NCI-H1694 treated with DMSO at 0.1 percent for 48 hours (cell line): ENCODE data around the gene VWA3A.
"Not testable (repeated sequence)": the region's sequence is repeated elsewhere in the genome, so short reads cannot be mapped to it uniquely, and the experiment has no call there.

ENCODE experiments used
- DNase-seq: peaks from one replicate; lab custom pipeline; 2025; lab: John Stamatoyannopoulos, UW

Gene VWA3A, protein sequence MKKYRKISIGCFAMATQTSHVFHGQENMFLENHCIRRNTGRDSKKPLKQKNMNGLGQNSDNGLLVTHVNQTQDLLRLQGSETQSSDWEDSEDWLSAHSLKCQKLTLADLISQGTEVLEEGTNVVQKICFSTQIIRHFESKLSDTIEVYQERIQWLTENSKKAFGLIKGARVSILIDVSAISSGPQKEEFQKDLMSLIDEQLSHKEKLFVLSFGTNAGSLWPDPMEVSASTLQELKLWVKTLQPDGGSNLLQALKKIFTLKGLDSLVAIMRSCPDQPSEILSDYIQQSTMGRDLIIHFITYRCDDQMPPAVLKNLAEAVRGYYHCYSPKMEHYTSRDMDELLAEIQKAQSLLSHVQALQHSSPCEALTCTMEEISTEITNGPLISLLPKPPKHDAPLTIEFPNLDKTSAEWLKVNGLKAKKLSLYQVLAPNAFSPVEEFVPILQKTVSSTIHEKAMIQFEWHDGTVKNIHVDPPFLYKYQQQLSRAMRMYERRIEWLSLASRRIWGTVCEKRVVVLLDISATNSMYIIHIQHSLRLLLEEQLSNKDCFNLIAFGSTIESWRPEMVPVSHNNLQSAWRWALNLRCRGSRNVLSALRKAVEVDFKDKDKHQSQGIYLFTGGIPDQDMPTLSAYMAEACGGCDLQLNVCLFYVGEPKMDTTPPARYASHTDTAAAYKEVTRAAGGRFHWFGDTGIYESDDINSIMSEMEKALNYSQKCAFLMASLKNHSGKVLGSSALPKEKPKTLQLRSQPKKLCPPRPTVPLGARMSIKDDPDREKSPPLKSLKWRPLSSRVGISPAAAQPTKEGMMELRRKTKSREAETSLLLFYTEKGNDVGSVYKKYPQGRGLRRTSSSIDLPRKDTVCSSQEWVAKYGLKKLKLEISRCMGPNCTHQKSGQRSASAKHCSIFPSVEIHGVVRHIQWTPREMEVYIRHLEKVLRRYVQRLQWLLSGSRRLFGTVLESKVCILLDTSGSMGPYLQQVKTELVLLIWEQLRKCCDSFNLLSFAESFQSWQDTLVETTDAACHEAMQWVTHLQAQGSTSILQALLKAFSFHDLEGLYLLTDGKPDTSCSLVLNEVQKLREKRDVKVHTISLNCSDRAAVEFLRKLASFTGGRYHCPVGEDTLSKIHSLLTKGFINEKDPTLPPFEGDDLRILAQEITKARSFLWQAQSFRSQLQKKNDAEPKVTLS

DNA sequence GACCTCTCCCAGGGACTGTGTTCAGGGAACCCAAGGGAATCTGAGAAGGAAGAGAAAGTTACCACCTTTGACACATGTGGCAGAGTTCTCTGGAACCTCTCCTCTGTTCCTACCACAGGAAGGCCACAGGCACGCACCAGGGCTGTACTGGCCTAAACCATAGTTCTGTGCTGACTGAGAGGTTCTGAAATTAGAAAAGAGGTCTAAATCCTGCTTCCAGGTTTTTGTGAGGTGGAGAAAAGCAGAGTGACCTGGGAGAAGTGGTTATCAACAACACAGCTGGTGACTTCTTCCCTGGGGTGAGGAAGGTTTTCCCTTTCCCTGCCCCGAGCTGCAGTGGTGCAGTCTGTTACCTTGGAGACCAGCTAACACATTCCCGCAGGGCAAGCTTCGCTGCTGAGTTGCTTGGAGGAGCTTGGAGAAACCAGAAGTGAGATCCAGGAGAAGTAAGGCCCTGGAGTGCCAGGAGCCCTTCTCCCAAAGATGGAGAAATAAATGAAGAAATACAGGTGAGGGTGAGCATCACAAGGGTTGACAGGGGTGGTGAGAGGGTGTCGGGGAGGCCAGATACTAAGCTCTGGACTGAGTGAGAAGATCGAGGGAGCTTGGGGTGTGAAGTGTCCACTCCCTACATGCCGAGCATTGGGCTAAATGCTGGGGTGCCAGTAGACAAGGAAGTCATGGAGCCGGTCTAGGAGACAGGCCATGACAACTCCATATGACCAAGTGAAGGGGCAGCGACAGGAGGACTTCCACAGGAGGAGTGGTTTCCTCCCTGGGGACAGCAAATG is at the start of gene VWA3A:
TSS of gene VWA3A (plus strand) at position 399 of the 791 bp plus-strand sequence. CDS start at position 496, 97 bp downstream.
- DNase-seq = no peak

DNA sequence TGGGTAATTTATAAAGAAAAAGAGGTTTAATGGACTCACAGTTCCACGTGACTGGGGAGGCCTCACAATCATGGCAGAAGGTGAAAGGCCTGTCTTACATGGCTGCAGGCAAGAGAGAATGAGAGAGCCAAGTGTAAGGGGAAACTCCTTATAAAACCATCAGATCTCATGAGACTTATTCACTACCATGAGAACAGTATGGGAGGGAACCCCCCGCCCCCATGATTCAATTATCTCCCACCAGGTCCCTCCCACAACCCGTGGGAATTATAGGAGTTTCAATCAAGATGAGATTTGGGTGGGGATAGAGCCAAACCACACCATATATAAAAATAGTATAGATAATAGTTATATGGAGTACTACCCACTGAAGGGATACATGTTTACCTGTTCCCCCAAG is 48.5 kb upstream of the VWA3A start:
- not testable (repeated sequence) for DNase-seq

DNA sequence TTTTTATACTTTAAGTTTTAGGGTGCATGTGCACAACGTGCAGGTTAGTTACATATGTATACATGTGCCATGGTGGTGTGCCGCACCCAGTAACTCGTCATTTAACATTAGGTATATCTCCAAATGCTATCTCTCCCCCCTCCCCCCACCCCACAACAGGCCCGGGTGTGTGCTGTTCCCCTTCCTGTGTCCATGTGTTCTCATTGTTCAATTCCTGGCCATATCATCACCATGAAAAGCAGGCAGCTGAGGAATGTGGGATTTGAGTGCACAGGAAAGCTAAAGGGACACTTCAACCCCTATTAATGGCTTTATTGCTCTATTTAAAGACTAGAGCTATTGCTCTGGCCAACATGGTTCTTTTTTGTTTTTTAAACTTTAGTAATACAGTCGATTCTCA is 46.5 kb upstream of the VWA3A start:
- DNase-seq = not testable (repeated sequence)

DNA sequence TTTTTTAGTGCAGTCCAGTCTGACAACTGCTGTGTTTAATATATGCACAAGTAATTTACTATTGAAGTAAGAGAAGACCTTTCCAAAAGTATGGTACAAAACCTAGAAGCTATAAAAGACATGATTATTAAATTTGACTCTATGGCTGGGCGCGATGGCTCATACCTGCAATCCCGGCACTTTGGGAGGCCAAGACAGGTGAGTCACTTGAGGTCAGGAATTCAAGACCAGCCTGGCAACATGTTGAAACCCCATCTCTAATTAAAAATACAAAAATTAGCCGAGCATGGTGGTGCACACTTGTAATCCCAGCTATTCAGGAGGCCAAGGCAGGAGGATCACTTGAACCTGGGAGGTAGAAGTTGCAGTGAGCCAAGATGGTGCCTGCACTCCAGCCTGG is 41.4 kb upstream of the VWA3A start:
- no peak for DNase-seq

DNA sequence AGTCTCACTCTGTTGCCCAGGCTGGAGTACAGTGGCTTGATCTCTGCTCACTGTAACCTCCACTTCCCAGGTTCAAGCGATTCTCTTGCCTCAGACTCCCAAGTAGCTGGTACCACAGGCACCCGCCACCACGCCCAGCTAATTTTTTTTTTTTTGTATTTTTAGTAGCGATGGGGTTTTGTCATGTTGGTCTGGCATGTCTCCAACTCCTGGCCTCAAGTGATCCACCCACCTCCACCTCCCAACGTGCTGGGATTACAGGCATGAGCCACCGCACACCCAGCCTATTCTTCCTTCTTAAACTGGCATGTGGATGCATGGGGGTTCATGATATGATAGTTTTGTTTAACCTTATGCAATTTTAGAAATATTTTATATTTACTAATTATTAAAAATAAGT is 39.4 kb upstream of the VWA3A start:
- DNase-seq = no peak

DNA sequence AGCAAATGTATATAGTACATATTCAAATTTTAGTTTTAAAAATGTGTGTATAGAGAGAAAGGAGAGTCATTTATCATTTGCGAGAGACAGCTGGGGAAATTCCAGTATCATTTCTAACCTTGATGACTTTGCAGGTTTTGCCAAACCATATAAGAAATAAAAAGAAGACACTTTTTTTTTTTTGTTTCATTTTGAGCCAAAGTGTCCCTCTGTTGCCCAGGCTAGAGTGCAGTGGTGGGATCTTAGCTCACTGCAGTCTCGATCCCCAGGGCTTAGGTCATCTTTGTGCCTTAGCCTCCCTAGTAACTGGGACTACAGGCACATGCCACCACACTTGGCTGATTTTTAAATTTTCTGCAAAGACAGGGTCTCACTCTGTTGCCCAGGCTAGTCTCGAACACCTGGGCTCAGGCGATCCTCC is 38.4 kb upstream of the VWA3A start:
- no peak for DNase-seq

DNA sequence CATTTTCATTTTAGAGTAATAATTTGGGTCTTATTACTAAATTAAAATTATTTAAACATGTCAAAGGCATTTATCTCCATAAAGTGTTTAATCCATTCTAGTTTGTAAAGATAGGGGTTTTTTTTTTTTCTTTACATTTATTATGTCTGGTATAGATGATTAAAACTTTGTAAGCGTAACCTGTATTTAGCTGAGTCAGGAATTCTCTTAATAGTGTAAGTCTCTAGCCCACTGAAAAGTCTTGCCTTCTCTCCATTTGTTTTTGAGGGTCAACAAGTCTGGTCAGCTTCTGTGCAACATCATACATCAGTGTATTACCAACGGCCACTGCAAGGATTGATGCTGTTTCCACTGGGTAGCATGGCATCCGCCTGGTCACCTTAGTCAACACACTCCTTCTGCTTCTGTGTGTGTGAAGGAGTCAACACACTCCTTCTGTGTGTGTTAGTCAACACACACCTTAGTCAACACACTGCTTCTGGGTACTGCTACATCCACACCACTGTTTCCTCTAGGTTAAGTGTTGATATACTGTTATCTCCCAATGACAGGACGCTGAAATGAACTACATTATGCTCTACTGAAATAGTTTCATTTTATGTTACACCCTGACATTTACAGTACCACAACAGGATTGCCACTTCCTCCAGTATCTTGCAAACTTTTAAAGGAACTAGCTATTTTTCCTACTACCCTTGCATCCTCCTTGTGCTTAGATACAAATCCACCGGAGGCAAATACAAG is 37.3 kb upstream of the VWA3A start:
- DNase-seq = no peak

DNA sequence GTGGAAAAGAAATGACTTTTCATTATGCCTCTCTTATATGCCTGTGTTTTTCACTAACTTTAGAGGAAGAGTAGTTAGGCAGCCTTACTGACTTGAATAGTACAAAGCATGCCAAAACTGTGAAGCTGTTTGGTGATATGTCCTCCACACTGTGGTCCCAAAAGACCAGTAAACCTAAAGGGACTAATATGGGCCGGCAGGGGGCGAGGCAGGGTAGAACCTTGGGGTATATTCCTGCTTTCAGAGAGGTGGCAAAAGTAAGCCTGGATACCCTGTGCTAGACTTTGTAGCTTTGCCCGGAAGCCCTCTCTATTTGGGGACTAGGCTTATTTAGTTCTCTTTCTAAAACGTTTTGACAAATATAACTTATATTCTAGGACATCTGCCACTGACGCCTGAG is 36.5 kb upstream of the VWA3A start:
- peak; percentile 1 for DNase-seq

DNA sequence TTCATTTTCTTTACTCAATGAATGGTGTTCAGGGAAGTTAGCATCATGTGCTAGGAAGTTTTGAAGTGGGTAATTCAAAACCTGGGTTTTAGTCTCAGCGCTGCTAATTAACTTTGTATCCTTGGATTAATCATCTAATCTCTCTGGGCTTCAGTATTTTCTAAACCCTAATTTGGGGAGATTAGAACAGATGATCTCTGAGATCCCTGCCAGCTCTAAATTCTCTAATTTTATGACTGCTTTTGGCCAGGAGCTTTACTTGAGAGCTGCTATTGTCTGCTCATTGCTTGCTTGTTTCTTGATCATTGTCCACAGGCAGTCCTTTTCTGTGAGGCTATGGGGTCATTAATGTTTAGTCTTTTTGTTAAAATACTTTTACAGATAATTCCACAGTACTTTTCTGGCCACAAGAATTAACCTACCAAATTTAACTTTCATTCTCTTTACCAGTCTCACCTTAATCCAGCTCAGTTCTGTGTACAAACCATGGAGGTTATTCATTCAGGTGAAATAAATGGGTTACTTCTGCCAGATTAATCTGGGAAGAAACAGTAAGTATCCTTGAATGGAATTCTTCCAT is 28.4 kb upstream of the VWA3A start:
- DNase-seq = no peak

DNA sequence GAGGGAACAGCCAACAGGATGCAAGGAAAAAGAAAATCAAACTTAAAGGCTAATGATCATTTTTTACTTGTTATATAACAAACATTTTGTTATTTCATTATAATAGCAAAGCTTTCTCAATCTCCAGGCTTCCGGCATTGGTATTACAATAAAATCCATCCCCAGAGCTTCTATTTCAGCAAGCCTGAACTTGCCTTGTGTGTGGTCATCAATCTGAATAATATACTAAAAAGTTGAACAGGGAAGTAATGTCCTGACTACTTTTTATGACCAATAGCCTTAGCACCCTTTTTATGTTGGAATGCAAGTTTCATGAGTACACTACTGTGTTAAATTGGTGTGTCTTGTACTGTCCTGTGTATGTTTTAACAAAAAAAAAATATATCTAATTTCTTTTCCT is 27.1 kb upstream of the VWA3A start:
- no peak for DNase-seq

DNA sequence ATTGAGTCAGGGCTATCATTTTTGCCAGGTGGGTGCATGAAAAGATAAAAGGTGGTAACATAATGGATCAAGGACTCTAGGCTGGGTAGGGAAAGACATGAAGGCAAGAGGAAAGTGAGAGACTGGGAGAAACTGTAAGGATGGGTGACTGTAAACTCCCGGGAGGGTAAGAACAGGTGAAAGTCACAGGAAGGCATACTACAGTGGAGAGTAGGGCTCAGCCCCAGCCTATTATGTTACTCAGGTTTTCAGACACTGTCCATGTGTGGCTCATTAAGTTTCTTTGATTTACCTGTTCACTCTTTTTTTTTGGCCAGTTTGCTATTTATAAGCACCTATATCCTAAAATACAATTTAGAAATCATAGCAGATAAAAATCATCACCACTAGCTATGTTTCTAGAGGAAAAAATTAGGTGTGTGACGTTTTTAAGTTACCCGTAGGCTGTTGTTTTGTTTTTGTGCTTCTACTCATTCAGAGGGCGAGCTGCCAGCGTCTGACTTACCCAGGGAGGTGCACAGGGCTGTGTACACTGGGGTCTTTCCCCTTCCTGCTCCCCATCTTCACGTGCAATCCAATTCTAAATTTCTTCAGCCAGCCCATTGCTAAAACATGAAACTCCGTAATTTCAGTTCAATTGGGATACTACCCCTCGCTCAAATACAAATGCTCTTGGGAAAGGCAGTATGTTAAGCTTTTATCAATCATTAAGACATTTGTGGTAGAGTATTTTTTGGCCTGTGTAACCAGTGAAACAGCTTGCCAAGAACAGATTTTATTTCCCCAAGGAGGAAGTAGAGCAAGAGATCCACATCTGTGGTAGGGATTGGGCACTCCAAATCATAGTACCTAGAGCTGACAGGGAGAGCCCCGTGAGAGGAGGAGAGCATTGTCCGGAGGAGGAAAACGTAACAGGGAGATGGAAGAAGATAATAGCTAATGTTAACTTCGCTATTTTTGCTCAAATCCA is 21.7 kb upstream of the VWA3A start:
- peak; percentile 70 for DNase-seq

DNA sequence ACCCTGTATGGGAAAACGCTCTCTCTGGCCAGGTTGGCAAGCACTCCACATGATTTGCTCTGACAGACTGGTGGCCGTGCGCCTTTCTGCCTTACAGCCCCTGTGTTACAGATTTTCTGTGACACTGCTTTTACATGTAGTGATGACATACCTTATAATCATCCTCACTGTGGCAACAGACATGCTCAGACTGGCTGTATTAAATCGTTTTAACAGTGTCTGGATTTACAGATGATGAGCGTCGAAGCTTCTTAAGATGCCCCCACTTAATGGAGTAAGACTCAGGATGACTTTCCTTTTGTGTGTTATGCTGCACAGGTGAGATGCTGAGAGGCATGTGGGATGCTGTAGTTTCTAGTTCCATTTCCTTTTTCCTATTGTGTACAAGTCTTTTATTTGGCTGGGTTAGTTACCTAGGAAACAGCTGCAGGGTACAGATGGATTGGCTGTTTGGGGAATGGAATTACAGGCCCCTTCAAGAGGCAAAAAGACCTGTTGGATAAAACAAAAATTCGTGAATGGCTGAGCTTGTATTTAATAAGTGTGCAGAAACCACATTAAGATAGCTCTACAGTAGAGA is 20.9 kb upstream of the VWA3A start:
- DNase-seq = peak; percentile 37

DNA sequence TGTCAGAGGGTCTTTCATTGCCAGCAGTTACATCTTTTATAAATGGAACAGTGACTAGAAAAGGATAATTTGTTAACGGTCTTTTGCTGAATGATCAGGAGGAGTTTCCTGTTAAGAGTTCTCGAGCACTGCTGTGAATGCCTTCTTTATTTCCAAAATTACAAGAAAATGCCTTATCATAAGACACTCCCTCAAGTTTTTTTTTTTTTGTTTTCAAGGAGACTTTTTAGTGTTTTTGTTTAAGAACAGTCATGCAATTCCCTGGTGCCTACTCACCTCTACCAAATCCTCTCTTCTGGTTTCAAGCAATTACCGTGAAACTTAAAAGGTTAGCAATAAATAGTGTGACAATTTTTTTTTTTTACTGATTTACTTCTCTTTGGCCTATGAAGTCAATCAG is 19.0 kb upstream of the VWA3A start:
- DNase-seq = no peak

DNA sequence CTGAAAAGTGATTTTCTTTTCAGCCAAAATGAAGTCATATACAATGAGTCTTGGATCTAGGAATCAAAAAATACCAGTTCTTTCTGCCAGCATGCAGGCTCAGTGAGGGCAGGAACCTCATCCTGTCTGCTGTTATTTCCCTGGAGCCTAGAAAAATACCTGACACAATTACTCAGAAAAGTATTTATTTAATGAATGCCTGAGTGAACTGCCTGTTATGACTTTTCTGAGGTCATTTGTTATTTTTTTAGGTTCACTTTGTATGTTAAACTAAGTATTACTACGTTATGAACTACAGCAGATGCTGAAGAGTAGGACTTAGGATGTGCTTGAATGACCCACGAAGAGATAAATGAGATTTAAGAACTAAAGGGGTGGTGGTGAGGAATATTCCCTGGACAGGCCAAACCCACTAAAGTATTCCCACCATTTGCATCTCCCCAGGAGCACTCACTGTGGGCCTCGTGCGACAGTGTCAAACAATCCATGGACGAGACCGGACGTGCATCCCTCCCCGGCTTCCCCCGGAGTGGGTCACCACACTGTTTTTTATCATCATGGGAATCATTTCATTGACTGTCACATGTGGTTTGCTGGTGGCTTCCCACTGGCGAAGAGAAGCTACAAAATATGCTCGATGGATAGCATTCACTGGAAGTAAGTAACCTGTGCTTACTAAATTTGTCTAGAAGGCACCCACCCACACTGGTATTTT is 17.1 kb upstream of the VWA3A start:
- DNase-seq = no peak

DNA sequence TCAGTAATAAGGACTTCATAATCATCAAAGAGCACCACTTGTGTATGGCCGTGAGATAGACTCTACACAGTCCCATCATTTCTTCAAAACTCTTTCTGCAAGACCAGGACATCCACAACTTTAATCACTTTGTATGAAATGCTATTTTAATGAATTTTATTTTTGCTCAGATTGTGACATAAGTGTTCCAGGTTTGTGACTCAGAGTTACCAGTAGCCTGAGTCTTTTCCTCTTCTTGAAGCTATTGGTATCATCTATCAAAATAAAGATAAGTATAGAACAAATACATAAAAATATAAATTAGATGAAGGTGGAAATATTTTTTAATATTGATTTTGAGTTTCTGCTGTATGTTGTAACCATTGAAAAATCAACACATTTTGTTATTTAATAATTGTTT is 16.6 kb upstream of the VWA3A start:
- no peak for DNase-seq

DNA sequence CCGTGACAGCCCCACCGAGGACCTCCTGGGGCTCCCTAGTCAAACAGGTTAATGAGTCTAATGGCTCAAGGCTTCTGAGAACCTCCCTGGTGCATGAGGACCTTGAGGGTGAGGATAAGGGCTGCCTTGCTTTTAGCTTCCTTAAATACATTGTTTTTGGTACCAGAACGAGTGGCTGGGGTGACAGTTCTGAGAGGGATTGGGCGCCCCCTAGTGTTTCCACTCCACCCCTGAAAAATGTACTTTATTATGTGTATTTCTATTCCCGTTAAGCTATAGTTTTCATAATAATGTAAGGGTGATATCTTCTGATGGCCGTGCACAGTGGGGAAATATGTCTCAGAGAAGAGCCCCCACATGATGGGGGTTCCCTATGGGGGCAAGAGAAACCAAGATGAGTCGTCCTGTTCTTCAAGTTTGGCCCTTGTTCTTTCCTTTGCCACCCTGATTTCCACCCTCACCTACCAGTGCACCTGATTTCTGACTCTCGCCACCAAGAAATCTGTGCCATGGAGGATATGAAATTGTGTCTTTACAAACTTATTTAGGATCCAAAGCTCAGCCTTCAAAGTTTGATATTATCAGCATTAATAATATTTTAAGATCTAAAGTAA is 14.5 kb upstream of the VWA3A start:
- peak; percentile 33 for DNase-seq

DNA sequence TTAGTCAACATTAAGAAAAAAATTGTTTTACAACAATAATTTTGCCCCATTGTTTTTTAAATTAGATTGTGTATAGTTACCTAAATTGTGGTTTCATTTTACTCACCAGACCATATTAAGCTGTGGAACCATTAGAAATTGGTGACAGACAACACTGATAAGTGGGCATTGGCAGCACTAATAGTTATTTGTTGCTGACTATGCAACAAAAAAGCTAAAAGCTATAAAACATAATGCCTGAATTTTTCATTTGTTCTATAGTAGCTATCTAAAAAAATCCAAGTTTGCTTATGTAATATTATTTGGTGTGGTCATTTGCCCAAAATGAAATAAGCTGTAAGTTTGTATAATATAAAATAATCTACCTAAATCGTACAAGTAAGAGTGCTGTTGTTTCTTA is 13.7 kb upstream of the VWA3A start:
- no peak for DNase-seq

DNA sequence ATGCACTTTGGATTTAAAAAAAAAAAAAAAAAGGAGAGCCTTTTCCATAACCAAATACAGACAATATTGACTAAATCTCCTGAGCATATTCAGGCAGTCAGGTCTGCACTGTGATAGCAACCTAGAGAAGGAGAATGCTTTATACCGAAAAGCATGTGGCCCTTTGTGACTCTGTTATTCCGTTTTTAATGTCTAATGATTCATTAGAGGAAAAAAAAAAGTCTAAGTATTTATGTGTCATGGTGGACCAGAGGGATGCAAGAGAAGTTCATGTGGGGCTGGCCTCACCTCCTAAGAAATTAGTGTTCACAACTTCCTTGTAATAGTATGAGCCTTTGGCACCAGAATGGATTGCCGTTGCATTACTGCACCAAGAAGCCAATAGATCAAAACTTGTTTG is 11.3 kb upstream of the VWA3A start:
- no peak for DNase-seq
